HG02610 (cell line): ENCODE results near the gene ADRB2.
"Not testable (repeated sequence)": the region's sequence is repeated elsewhere in the genome, so short reads cannot be mapped to it uniquely, and the experiment has no call there.

Source experiments
- ATAC-seq: cut with Tn5 transposase; IDR thresholded peaks from one replicate; pipeline ENCODE4 v1.9.1; 2021; ENCODE audit warnings: mild to moderate bottlenecking, moderate library complexity; ENCODE audit not compliant: unreplicated experiment

Gene ADRB2

DNA sequence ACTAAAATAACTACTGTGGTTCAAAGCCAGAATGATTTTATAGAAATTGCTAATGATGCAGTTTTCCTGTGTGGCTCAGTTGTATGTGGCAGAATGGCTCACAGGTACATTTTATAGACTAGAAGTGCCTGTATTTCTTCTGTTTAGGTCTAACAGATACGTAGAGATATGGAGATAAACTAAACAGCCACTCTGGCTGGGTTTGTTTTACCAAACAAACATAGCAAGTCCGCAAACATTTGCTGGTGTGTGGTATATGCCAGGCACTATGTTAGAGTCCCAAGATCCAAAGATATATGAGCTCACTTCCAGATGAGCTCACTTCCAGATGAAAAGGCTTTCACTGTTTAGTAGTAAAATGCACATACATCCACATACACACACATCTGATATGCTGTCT, 24.4 kb downstream of the ADRB2 start:
- no peak for ATAC-seq

GRCh38 chr5:148853868-148854267, 27.5 kb downstream of the ADRB2 start:
- peak; percentile 67 for ATAC-seq

DNA sequence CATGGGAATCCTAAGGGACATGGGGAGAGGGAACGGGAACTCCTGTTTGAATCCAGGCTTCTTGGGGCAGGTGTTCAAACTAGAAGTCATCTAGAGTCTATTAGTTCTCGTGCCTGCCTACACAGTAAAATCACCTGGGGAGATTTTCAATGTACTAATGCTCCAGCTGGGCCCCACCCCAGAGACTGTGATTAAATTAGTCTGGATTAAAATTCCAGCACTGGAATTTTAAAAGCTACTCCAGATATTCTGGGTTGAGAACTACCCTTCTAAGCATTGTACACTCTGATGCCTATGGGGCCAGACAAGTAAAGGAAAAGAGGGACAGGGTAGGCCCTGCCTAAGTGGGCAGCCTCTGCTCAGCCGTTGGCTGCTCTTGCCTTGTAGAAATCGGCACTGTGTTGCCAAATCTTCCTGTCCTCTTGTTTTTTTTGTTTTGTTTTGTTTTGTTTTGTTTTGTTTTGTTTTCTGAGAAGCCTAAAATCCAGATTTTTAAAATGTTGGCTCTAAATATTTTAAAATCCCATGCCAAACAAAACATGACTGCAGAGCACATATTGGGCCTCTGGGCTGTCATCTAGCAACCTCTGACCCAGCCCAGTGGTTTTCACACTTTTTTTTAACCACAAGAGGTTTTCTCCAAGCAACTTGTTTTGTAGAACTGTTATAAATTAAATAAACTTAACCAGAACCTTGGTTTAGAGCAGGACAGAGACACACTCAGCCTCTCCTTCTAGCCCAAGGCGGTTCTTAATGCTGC, 29.0 kb downstream of the ADRB2 start:
- ATAC-seq, result no peak

DNA sequence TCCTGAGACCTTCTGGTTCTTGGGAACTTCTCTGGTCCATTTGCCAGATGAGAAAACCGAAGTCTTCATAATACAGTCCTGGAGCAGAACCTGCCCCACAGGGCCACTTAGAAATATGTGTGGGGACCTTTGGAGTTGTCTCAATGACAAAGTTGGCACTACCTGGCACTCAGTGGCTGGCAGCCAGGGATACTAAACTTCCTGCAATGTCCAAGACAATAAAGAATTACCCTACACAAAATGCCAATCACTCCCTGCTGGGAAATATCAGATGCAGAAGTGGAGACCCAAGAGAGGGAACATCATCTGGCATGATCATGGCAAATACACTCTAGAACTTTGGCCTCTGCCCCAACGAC, 29.6 kb downstream of the ADRB2 start:
- no peak for ATAC-seq

DNA sequence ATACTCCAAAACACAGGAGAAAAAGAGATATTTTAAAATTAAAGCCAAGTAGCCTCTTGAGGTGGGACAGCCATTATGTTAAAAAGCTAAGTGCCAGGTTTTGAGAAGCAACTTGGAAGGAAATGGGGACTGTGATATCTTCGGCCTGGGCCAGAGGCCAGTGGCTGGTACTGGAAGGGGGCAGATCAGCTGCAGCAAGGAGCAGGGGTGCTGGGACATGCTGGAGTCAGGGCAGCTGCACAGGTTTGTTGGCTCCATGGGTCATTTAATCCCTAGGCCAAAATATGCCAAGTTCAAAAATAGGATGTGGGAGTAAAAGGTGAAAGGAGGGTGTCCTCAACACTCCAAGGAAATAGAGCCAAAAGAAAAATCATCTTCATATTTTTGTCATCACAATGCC, 30.0 kb downstream of the ADRB2 start:
- ATAC-seq, result no peak

GRCh38 chr5:148857474-148857873, 31.1 kb downstream of the ADRB2 start:
- ATAC-seq, result no peak

GRCh38 chr5:148858106-148858505, 31.7 kb downstream of the ADRB2 start:
- no peak for ATAC-seq

GRCh38 chr5:148858547-148858946, 32.1 kb downstream of the ADRB2 start:
- no peak for ATAC-seq

DNA sequence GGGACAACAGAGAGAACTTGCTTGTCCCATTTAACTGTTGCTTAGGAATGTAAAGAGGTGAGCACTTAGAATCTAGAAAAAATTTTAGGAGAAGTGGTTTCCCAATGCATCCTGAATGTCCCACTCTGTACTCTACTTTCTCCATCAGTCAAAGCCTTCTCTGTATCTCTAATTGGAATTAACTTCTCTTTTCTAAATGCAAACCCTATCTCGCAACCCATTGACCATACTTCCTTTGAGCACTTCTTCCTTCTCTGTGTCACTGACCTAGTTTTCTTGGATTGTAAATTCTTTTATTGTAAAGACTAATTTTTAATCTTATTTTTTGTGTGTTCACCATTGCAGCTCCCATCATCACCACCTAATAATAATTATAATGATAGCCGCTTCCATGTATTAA, 33.3 kb downstream of the ADRB2 start:
- no peak for ATAC-seq

DNA sequence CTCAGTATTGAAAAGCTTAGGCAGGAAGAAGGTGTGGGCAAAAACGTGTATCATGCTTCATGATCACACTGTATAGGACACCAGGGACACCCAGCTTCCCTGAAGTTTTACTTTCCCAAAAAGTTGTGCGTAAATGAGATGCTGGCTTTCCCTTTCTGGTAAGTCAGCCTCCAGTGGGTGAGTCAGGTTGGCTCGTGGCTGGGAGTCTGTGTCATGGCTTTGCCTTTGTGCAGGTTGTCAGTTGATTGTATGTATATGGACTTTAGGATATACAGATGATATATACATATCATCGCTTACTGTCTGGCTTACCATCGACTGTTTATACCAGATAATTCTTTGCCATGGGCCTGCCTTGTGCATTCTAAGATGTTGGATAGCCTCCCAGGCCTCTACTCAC, 34.2 kb downstream of the ADRB2 start:
- ATAC-seq, result no peak

DNA sequence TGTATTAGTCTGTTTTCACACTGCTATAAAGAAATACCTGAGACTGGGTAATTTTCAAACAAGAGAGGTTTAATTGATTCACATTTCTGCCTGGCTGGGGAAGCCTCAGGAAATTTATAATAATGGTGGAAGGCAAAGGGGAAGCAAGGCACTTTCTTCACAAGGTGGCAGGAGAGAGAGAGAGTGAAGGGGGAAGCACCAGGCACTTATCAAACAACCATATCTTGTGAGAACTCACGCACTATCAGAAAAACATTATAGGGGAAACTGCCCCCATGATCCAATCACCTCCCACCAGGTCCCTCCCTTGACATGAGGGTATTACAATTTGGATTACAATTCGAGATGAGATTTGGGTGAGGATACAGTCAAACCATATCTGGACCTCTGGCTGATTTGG, 34.7 kb downstream of the ADRB2 start:
- no peak for ATAC-seq

DNA sequence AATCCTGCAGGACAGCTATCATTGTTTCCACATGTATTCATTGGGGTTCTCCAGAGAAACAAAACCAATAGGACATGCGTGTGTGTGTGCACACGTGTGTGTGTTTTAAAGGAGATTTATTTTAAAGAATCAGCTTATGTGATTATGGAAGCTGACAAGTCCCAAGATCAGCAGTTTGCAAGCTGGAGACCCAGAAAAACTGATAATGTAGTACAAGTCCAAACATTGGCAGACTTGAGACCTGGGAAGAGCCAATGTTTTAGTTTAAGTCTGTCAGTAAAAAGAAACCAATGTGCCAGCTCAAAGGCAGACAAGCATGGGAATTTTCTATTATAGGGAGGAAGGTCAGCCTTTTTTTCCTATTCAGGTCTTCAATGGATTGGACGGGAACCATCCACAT, 35.3 kb downstream of the ADRB2 start:
- no peak for ATAC-seq

DNA sequence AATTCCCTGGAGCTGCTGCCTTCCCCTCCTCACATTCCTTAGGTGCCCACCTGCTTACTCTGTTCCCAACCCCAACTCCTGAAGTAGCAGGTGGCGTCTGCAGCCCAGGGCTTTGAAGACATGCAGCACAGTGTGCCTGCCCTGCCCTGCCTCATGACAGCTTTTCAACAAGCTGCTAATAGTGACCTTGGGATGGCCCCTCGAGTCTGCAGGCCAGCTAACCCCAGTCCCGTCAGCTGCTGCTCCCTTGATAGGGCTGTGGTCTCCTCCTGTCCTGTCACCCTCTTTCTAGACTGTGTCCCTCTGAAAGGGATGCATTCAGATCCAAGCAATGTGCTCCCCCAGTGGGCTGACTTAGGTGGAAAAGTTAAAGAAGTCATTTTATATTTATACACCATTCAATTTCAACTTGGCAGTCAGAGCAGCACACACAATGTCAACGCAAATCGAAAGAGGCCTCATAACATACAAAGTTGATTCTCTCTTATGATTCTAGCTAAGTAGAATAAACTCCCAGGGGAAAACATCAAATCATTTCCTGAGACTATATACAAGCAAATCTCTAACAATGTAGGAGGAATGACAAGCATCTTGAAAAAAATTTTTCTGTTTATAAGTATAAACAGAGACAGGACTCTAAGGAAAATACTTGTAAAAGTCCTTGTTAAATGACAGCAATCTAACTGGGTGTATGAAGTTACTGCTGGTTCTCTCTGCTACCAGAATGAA, 37.9 kb downstream of the ADRB2 start:
- no peak for ATAC-seq

GRCh38 chr5:148866024-148866423, 39.6 kb downstream of the ADRB2 start:
- ATAC-seq, result no peak

- ATAC-seq, result no peak
These were observed 46.7 kb downstream of the ADRB2 start for GRCh38 chr5:148873120-148873519.

GRCh38 chr5:148873690-148874485, 47.5 kb downstream of the ADRB2 start:
- no peak for ATAC-seq

GRCh38 chr5:148875205-148875875, 48.9 kb downstream of the ADRB2 start:
- ATAC-seq, result no peak

DNA sequence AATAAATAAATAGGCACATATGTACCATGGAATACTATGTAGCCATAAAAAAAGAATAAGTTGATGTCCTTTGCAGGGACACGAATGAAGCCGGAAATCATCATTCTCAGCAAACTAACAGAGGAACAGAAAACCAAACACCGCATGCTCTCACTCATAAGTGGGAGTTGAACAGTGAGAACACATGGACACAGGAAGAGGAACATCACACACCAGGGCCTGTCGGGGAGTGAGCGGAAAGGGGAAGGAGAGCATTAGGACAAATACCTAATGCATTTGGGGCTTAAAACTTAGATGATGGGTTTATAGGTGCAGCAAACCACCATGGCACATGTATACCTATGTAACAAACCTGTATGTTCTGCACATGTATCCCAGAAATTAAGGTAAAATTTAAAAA, 51.0 kb downstream of the ADRB2 start:
- not testable (repeated sequence) for ATAC-seq
